ENCODE results near the gene BUB1B.
A peak's percentile ranks its signal among the peaks of the same experiment; 100 is the strongest.
"Not testable (repeated sequence)": the region's sequence is repeated elsewhere in the genome, so short reads cannot be mapped to it uniquely, and the experiment has no call there.

BUB1B gene

DNA sequence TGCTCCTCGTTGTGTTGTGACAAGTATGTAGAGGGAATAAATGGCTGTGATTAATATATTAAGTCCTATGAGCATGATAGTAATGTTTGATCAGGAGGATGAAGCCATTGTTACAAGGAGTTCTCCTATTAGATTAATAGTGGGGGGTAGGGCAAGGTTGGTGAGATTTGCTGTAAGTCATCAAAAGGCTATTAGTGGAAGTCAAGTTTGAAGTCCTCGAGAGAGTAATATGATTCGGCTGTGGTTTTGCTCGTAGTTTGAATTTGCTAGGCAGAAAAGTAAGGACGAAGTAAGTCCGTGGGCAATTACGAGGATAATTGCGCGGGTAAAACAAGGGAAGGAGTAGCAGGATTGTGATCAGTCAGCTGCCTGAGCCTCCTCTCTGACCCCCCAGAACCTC is 26.0 kb upstream of the BUB1B start:
- DNase-seq, result no peak
- in situ Hi-C loops (cut with HindIII; ENCODE audit: low pct_ligation_motif_present, low pct_unique_long_range_greater_than_20kb, low sequenced_read_pairs), result no loop called here

DNA sequence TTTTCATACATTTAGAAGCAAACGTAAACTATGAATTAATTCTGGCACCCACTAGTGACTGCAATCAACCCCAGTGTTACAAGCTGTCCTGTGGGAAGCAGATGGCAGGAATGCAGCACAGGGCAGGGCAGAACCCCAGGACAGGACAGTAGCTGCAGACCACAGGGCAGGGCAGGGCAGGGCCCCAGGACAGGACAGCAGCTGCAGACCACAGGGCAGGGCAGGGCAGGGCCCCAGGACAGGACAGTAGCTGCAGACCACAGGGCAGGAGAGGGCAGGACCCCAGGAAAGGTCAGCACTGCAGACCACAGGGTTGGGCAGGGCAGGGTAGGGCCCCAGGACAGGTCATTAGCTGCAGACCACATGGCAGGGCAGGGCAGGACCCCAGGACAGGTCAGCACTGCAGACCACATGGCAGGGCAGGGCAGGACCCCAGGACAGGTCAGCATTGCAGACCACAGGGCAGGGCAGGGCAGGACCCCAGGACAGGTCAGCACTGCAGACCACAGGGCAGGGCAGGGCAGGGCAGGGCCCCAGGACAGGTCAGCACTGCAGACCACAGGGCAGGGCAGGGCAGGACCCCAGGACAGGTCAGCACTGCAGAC is 24.9 kb upstream of the BUB1B start:
- DNase-seq; in situ Hi-C loops (cut with HindIII; ENCODE audit: low pct_ligation_motif_present, low pct_unique_long_range_greater_than_20kb, low sequenced_read_pairs): not testable (repeated sequence)

- in situ Hi-C loops (cut with HindIII; ENCODE audit: low pct_ligation_motif_present, low pct_unique_long_range_greater_than_20kb, low sequenced_read_pairs), result no loop called here
- DNase-seq, result no peak
Observed at GRCh38 chr15:40136470-40137302, 24.2 kb upstream of the BUB1B start.

GRCh38 chr15:40137303-40138200 is 23.3 kb upstream of the BUB1B start:
- in situ Hi-C loops (cut with HindIII; ENCODE audit: low pct_ligation_motif_present, low pct_unique_long_range_greater_than_20kb, low sequenced_read_pairs), result no loop called here
- no peak for DNase-seq

- DNase-seq; in situ Hi-C loops (cut with HindIII; ENCODE audit: low pct_ligation_motif_present, low pct_unique_long_range_greater_than_20kb, low sequenced_read_pairs): not testable (repeated sequence)
Observed at GRCh38 chr15:40138201-40138570, 22.7 kb upstream of the BUB1B start.

GRCh38 chr15:40142428-40142827 is 18.4 kb upstream of the BUB1B start:
- in situ Hi-C loops (cut with HindIII; ENCODE audit: low pct_ligation_motif_present, low pct_unique_long_range_greater_than_20kb, low sequenced_read_pairs), result no loop called here

DNA sequence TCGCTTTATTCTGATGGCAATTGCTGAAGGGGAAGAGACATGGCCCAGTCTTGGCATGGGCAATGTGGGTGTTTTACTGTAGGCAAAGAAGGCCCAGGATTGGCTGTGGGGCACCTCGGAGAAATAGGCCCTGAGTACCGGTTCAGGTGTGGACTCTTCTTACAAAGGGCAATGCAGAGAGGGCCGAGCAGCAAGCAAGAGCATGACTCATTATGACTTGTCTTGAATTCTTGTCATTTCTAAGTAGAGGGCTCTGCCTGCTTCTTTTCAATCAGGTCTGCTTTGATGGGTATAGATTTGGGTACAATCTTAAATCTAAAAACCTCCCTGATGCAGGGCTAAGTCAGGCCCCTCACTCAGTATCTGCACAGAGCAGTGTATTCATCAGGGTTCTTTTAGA is 14.8 kb upstream of the BUB1B start:
- in situ Hi-C loops (cut with HindIII; ENCODE audit: low pct_ligation_motif_present, low pct_unique_long_range_greater_than_20kb, low sequenced_read_pairs), result no loop called here
- DNase-seq, result peak; percentile 54

More at GRCh38 chr15:40142428-40142827, 18.4 kb upstream of the BUB1B start:
- no peak for DNase-seq

DNA sequence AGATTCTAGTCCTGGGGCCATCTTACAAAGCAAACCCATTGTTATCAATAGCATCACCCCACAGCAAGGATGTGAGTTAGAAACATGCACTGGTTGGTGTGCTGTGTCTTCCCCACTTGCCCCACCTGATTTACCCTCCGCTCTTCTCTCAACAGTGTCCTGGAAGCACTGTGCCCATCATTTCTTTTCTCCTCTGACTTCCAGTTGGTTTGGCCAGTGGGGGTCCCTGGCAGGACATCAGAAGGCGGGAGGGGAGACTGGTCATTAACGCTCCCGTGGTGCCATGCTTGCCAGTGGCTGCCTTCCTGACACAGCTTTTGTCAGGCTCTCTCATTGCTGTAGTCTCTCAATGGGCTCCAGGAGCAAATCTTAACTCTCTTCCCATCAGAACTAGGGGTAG is 11.5 kb upstream of the BUB1B start:
- no peak for DNase-seq
- in situ Hi-C loops (cut with HindIII; ENCODE audit: low pct_ligation_motif_present, low pct_unique_long_range_greater_than_20kb, low sequenced_read_pairs), result no loop called here

- peak; percentile 65 for DNase-seq
- in situ Hi-C loops (cut with HindIII; ENCODE audit: low pct_ligation_motif_present, low pct_unique_long_range_greater_than_20kb, low sequenced_read_pairs), result no loop called here
Observed at GRCh38 chr15:40150163-40150925, 10.5 kb upstream of the BUB1B start.

DNA sequence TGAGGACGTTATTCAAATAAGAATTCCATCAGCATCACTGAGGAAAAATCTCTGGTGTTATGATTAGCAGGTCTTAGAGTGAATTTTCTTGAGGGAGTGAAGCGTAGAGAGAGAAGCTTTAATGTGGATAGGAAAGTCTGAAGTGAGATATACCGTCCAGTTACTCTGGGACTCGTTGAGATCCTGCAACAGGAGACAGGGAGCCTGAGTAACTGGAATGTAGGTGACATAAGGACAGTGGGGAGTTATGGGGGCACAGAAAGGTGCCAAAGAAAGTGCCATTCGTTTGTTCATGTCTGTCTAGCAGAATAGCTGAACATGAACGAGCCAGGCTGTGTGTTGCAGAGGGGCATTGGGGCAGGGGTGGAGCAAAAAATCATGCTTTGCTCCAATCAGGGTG is 9.4 kb upstream of the BUB1B start:
- in situ Hi-C loops (cut with HindIII; ENCODE audit: low pct_ligation_motif_present, low pct_unique_long_range_greater_than_20kb, low sequenced_read_pairs), result no loop called here

DNA sequence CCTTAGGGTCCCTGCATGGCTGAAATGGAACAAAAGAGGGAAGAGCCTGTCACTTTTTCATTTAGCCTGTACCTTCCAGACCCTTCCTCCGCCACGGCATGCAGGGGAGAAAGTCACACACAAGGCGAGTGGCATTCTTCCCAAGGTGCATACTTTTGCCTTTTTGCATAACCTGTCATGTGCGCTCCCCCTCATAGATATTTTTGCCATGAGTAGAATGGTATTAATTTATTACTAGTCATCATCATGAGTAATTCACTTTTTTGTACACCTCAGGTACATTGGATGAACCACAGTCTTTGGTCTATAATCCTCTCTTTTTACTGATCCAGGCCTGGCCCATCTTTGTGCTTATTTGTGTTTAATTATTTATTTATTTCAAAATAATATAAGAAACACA is 8.9 kb upstream of the BUB1B start:
- DNase-seq, result no peak
- in situ Hi-C loops (cut with HindIII; ENCODE audit: low pct_ligation_motif_present, low pct_unique_long_range_greater_than_20kb, low sequenced_read_pairs), result no loop called here

More for the DNA sequence above, 9.4 kb upstream of the BUB1B start:
- DNase-seq, result no peak

DNA sequence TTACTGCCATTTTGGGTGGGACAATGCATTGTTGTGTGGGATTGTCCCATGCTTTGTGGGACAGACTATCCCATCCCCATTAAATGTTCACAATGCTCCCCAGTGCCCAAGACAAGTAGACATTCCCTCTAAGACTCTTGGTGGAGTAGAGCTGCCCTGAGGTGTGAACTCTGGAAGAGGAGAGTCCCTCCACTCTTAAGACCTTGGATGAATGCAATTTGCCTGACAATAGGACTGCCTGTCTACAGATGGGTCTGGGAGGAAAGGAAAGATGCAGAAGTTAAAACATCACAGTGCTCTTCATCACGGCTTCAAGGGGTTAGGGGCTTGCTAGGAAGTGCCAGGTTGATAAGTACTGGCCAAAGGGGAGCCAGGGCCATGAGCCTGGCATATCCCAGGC is 6.0 kb upstream of the BUB1B start:
- DNase-seq; in situ Hi-C loops (cut with HindIII; ENCODE audit: low pct_ligation_motif_present, low pct_unique_long_range_greater_than_20kb, low sequenced_read_pairs): not testable (repeated sequence)

- DNase-seq, result no peak
- in situ Hi-C loops (cut with HindIII; ENCODE audit: low pct_ligation_motif_present, low pct_unique_long_range_greater_than_20kb, low sequenced_read_pairs), result no loop called here
Observed at GRCh38 chr15:40155270-40155910, 5.5 kb upstream of the BUB1B start.

DNA sequence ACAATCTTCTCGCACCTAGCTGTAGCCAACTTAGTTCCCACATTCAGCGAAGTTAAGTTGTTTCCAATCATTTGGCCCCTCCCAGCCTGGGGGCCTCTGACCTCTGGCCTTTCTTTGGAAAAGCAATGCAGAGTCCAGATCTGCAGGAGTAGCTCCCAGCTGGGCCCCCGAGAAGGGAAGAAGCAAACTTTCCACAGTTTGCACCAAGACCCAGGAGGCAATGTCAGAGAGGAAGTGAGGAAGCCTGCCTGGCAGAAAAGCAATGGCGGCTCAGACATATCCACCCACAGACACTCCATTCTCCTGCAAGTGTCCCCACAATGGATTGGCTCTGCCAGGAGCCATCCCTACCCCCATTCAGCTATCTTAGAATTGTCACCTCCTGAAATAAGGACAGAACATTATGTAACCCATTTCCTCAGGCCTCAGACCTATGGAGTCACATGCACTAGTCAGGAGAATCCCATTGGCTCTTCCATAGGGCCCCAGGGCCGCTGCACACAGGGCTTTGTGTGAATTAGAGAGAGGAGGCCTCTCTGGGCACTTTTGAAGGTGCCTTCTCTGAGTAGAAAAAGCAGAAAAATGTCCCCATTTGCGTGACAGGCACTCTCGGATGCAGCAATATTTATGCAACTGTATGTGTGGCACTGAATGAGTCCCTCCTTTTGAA is 3.0 kb upstream of the BUB1B start:
- in situ Hi-C loops (cut with HindIII; ENCODE audit: low pct_ligation_motif_present, low pct_unique_long_range_greater_than_20kb, low sequenced_read_pairs), result no loop called here
- DNase-seq, result no peak

DNA sequence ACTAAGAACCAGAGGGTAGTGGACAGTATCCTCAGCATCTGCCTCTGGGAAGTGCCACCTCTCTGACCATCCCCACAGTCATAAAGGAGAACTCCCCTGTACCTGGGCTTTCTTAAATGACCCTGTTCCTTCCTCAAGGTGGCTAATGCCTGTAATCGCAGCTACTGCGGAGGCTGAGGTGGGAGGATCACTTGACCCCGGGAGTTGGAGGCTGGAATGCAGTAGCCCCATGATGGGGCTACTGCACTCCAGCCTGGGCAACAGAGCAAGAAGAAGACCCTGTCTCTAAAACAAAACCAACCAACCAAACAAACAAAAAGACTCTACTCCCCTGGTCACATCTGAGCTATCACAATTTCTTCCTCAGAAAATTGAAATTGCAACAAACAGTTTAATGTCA is 848 bp upstream of the BUB1B start:
- DNase-seq, result no peak
- in situ Hi-C loops (cut with HindIII; ENCODE audit: low pct_ligation_motif_present, low pct_unique_long_range_greater_than_20kb, low sequenced_read_pairs), result no loop called here

DNA sequence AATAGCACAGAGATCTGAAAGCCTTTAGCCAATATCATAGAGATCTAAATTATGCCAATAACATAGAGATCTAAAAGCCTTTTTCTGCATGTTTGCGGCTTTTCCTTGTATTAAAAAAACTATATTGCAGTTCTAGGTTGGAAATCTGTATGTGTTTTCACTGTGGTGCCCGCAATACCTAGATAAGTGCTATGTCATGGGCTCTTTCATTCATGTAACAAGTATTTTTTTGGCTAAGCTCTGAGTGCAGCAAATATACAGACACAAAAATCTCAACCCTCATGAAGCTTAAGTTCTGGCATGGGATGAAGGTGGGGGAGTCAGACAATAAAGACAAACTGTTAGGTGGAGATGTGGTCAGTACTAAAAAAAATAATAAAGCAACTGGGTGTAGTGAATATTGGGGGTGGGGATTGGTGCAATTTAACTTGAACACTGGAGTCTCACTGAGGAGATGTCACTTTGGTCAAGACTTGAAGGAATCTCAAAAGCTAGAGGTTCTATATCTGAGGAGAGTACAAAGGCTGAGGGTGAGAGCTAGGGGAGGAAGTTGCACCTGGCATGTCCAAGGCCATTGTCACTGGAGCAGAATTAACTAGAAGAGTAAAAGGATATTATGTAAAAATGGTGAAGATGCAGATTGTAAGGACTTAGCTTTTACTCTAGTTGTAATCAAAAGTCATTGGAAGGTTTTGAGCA is 973 bp downstream of the BUB1B start:
- DNase-seq, result no peak
- in situ Hi-C loops (cut with HindIII; ENCODE audit: low pct_ligation_motif_present, low pct_unique_long_range_greater_than_20kb, low sequenced_read_pairs), result no loop called here

DNA sequence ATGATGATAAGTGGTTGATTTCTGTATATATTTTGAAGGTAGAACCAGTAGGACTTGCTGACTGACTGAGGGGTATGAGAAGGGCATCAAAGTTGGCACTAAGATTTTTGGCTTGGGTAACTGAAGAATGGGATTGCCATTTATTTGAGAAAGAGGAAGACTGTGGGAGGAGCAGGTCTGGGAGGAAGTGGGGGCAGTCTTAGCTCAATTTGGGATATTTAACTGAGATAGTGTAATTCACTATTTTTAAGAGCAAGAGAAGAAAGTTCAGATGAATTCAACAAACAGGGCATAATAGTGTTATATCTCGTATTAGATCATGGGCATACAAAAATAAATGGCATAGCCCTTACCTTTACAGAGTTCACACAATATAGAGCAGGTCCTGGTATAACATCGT is 1.7 kb downstream of the BUB1B start:
- in situ Hi-C loops (cut with HindIII; ENCODE audit: low pct_ligation_motif_present, low pct_unique_long_range_greater_than_20kb, low sequenced_read_pairs), result no loop called here
- DNase-seq, result no peak
